GM18867 (cell line): ENCODE data around the gene OR10P1.
"Not testable (repeated sequence)": the region's sequence is repeated elsewhere in the genome, so short reads cannot be mapped to it uniquely, and the experiment has no call there.

Experiments used
- ATAC-seq: cut with Tn5 transposase; IDR thresholded peaks from one replicate; pipeline ENCODE4 v1.9.1; 2021; ENCODE audit warnings: mild to moderate bottlenecking, moderate library complexity; ENCODE audit not compliant: unreplicated experiment

Gene OR10P1, protein sequence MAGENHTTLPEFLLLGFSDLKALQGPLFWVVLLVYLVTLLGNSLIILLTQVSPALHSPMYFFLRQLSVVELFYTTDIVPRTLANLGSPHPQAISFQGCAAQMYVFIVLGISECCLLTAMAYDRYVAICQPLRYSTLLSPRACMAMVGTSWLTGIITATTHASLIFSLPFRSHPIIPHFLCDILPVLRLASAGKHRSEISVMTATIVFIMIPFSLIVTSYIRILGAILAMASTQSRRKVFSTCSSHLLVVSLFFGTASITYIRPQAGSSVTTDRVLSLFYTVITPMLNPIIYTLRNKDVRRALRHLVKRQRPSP

DNA sequence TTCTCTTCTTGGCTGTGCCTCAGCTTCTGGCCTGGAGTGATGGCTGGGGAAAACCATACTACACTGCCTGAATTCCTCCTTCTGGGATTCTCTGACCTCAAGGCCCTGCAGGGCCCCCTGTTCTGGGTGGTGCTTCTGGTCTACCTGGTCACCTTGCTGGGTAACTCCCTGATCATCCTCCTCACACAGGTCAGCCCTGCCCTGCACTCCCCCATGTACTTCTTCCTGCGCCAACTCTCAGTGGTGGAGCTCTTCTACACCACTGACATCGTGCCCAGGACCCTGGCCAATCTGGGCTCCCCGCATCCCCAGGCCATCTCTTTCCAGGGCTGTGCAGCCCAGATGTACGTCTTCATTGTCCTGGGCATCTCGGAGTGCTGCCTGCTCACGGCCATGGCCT lies at the start of gene OR10P1:
Gene OR10P1 (plus strand): TSS at position 40 of the 400 bp plus-strand sequence. CDS start 0 bp downstream, at position 40.
- ATAC-seq = no peak

DNA sequence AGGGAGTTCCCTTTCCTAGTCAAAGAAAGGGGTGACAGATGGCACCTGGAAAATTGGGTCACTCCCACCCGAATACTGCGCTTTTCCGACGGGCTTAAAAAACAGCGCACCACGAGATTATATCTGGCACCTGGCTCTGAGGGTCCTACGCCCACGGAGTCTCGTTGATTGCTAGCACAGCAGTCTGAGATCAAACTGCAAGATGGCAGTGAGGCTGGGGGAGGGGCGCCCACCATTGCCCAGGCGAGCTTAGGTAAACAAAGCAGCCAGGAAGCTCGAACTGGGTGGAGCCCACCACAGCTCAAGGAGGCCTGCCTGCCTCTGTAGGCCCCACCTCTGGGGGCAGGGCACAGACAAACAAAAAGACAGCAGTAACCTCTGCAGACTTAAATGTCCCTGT lies 46.5 kb upstream of the OR10P1 start:
- ATAC-seq = not testable (repeated sequence)

DNA sequence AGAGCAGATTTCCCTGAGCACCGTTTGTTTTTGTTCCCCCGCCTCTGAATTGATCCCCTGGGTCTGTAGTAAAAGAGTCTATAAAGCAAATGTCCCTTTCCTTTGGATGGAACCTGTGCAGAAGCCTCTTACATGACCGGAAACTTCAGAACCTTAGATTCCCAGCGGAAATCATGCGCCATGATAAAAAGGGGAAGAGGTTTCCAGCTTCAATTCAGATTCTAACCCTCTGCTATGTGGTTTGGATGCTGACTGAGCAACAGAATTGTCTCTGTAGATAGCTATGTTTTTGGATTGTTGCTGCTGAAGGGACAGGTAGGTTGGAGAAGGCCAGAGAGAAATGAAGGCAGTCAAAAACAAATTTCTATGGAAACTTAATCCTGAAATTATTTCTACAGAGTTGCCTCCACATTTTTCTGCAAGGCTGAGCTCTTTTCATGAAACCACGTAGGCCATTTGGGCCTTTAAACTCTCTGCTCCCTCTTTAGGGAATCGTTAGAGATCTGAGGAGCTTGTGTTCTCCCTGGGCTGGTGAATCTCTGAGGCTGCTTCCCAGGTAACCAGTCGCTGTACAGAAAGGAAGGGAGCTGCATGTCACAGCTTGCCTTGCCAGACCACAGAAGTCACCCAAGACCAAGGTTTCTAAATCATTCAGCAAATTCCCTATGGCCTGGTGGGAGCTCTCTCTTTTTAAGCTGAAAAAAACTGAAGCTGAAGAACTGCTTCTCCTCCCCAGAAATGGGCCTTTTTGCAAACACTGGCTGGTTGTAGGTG lies 28.7 kb upstream of the OR10P1 start:
- ATAC-seq = no peak

DNA sequence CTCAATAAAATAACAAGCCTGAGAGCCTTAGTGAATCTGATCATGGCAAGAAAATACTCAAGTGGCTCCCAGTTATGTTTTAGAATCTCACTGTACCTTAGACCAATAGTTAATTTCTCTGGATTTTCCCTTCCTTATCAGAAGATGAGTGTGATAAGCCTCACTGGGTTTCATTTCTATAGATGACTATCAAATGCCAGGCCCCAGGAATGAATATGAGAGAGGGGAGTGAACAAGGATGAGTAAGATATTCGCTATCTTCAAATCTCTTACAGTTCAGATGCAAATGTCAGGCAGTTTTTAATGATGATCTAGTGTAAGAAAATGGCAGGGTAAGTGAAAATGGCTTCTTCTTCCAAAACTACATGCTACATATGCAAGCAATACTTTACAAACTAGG lies 26.1 kb upstream of the OR10P1 start:
- no peak for ATAC-seq

DNA sequence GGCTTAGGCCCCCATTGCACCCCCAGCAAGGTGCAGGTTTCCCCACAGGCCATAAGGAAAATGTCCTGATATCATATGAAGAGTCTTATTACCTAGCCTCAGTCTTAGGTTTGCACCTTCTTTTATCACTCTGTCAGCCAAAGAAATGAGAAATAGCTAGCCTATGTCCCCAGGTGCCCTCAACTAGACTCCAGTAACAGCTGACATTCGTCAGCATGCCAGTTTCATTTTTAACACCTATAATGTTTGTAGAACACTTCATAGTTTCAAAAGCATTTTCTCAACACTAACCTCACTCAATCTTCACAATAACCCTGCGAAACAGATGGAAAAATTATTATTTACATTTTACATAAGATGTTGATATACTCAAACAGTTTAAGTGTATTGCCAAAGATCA lies 24.0 kb upstream of the OR10P1 start:
- ATAC-seq = peak; percentile 53

DNA sequence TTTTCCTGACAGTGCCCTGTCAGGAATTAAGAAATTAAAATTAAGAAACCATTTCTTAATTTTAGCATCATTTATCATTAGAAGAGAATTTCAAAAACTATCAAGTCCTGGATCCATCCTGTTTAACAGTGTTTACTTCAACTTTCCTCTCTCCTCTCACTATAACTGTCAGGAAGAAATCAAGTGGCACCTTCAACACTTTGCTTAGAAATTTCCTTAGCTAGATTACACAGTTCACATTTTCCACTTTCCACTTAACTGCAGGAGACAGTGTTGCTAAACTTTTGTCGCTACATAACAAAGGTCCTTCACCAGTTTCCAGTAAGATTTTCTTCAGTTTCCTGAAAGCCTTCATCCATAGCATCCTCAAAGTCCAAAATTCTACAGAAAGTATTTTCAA lies 21.9 kb upstream of the OR10P1 start:
- ATAC-seq = no peak

DNA sequence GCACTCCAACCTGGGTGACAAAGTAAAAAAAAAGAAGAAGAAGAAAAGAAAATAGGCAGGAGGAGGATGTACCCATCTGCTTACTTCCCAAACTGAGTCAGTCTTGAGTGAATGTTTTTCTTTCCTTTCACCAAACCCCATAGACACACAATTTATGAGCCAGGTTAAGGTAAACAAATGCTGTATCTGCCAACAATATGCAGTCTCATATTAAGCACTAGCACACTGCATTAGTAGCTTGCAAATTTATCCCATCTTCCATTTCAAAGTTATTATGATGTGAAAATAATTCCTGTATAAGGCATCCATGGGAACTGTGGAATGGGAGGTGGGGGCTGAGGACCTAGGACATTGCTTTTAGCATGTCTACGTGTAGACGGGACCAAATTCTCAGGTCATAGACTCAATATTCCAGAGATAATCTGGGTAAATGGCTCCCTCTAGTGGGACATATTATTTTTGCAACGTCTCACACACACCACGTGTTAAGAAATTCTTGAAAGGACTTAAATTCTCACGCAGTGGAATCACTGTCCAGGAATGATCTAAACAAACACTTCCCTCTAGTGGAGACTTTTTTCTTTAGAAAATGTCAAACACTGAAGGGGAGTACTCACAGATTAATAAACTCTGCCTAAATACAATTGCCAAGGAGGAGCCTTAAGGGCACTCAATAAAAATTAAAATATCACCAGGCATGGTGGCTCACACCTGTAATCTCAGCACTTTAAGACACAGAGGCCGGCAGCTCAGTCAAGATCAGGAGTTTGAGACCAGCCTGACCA lies 17.1 kb upstream of the OR10P1 start:
- ATAC-seq = peak; percentile 85

DNA sequence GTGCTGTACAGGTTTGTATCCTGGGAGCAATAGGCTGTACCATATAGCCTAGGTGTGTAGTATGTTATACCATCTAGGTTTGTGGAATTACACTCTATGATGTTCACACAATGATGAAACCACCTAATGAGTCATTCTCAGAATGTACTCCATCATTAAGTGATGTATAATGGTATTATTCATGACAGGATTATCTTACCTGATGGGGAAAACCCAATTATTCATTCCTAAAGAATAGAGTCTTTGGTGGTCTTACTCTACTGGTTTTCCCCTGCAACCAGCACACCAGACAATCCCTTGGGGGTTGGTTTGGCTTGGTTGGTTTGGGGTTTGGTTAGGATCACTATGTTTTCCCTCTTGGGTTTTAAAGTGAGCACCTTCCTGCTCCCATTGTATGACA lies 12.6 kb upstream of the OR10P1 start:
- ATAC-seq = peak; percentile 43

DNA sequence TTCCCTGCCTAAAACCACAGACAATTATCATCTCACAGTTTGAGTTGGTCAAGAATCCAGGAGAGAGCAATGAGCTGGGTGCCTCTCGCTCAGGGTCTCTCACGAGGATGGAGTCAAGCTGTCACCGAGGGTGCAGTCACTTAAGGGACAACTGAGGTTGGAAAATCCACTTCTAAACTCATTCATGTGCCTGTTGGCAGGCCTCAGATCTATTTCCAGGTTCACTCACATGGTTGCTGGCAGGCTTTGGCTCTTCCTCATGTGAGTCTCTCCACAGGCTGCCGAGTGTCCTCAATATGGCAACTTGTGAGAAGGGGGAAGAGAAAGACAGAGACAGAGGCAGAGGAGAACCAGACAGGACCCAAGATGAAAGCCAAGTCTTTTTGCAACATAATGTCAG lies 10.5 kb upstream of the OR10P1 start:
- ATAC-seq = no peak

DNA sequence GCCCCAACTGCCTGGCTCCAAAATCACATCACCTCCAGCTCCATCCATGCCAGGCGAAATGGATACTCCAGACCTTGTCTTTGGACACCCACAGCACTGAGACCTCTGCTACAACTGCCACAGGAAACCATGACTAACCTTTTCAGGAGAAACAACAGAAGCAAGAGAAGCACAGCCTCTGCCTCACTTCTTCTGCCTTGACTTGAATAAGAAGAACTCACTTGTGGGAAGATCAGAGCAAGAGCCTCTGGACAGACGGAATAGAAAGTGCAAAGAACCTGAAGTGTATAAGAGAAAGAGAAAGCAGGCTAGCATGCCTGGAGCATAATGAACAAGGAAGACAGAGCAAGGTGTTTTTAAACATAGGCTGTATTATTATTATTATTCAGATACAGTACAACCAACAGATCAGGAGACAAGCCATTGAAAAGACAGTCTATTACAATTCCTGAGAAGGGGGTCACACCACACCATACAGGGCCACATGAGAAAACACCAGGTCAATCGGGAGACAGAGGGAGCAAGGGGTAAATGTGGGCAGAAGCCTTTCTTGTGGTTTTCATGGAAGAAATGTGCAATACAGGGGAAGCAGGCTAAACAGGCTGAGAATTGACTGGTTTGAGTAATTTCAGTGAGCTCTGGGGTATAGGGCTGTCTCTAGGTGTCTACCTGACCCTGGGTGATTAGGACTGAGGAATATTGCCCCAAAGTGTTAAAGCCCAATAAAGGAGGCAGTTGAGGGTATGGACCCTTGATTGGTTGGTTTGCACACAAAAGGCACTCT lies 7.4 kb upstream of the OR10P1 start:
- ATAC-seq = no peak

DNA sequence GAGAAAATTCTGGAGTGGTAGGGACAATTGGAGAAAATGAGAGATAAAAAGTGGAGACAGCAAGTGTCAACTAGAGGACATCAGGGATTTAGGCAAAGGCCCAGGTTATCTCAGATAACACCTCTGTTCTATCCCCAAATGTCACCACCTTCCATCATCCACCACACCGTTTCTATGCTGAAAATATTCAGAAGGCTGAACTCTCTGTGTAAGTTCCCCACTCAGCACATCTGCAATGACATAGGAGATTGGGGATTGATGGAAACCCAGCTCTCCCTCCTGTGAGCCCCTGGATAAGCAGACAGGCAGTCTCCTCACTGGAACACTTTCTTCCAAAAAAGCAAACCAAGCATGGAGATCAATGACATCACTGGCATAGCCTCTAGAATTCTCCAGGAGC lies 5.6 kb upstream of the OR10P1 start:
- no peak for ATAC-seq

DNA sequence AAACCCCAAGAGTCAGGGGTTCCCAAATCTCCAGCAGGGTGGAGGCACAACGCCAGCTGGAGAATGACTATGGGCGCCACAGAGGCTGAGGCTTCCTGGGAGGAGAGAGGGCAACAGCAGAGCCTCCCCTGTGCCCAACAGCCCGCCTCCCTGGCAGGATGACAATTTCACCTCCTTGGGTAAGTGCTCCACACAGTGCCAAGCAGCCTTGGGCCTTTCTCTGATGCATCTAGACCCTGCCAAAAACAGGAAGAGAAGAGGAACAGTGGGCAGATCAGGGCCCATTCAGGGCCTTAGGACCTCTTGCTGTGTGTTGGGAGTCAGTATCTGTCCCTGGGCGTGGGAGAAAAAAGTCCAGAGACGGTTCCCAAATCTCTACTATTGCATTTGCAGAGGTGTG lies 5.0 kb upstream of the OR10P1 start:
- ATAC-seq = no peak

DNA sequence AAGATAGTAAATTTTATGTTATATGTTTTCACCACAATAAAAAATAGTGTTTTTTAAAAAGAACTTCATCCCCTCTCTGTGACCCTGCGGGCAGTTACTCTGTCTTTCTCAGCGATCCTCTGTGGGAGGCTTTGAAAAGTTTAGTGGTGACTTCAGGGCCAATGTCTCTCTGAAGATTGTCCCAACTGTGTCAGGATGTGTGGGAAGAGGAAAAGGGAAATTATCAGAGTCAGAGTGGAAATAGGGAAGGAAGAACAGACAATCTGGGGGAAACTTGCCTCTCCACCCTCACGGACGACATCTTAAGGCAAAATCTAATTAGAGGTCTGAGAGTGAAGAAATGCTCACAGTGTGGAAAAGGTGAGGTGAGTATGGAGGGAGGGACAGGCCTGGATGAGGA lies 3.5 kb upstream of the OR10P1 start:
- no peak for ATAC-seq

DNA sequence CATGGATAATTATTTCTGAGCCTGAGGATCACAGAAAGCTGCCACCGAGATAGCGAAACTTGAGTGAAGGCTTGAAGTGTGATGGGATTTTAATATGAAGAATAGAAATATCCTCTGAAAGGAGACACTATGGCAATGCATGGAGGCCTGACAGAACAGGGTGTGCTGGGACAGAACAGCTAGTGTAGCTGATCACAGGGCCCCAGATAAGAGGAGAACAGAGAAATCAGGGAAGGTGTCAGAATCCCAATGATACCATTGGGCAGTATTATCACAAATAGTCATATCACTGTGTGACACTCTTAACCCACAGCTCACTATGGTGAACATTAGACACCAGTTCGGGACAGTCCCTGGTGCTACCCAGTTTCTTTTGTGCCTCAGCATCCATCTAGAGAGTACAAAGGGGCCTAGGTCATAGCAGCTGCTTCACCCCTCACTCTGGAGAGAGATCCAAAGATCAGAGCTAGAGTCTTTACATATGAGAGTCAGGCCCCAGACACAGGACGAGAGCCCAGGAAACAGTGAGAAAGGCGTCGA lies 506 bp upstream of the OR10P1 start:
- no peak for ATAC-seq

DNA sequence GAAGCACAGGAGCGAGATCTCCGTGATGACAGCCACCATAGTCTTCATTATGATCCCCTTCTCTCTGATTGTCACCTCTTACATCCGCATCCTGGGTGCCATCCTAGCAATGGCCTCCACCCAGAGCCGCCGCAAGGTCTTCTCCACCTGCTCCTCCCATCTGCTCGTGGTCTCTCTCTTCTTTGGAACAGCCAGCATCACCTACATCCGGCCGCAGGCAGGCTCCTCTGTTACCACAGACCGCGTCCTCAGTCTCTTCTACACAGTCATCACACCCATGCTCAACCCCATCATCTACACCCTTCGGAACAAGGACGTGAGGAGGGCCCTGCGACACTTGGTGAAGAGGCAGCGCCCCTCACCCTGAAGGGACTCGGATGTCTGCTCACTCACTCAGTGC lies 775 bp downstream of the OR10P1 start:
- no peak for ATAC-seq

DNA sequence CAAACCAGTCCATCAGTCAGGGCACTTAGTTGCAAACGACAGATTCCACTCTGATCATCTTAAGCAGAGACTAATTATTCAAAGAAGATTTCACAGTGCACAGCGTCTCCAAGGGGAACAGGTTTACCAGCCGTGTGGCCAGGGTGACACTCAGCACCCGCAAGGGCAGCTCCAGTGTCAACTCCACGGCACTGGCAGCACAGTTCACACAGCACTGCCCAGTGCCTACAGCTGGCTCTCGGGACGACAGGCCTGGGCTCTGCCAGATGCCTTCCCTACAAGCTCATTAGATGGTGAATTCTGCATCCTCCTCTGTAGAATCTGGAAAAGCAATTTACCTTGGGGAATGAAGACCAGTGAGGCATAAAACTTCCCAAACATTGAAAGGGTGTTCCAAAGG lies 4.9 kb downstream of the OR10P1 start:
- ATAC-seq = no peak

DNA sequence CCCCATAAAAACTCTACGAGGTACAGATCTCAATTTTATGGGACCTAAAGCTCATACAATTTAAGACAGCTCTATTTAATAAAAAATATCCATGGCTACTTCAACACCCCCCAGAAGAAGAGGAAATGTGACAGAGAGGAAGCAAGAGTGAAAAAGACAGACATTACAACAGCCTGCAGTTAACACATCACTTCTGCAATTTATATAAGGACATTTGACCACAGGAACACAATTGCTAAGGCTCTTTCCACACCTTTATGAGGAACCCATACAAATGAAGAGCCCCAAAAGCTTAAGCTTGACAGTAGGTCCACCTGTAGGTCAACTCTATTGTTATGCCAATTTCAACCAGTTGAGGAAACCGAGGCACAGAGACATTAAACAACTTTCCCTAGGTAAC lies 5.6 kb downstream of the OR10P1 start:
- ATAC-seq = peak; percentile 33

DNA sequence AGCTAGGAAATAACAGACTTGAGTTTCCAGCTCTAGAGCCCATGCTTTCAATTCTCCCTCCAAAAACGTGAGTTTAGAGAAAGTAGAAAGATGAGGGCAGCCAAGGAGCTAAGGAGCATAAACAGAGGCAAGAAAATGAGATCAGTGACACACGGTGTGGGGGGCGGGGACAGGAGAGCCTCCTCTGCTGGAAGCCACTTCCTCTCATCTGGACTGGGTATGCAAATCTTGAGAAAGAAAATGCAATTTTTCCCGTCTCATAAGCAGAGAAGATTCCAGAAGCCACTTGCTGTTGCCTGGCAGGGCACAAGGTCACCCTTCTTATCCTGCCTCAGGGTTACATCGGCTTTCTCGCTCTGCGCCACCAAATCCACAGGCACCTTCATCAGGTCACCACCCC lies 6.0 kb downstream of the OR10P1 start:
- no peak for ATAC-seq

DNA sequence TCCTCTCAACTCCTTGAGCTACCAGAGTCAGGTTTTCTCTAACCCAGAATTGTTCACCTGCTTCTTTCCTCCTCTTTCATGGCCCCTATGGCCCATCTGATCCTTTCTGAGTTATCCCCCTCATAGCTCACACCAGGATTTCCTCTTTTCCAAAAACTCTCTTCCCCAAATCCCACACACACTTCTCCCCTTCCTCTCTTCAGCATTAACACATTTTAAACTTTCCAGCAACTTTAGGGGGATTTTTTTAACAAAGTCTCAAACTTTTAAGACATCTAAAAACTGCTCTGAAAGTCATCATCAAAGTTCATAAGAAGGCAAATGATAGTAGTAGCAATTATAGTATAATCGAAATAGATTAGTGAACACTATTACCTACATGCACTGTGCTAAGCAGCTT lies 7.9 kb downstream of the OR10P1 start:
- ATAC-seq = no peak

DNA sequence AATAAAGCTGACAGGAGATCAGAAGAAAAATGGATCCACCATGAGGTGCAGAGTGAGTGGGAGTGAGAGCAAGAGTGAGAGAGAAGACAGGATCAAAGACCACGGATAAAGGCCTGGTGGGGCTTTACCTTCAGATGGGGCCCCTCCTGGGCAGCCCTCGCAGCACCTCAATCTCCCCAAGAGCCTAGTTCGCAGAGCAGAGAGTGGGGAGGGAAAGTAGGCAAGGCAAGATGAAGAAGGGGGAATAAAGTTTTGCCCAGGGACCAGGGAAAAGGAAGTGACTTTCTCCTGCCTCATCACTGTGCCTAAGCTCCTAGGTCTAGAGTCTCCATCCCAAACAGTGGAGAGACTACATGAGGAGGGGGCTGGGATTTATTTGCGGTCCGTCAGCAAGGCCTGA lies 10.3 kb downstream of the OR10P1 start:
- no peak for ATAC-seq
